HEK293T (cell line): ENCODE data around the gene KAZALD1.
A peak's percentile ranks its signal among the peaks of the same experiment; 100 is the strongest.

ENCODE experiments used
- CTCF ChIA-PET: fragments of 350-600 bp; formaldehyde crosslinking; extraction: SDS; loops from one replicate; lab custom pipeline; 2021; ENCODE audit warnings: antibody characterized with exemption, inconsistent platforms; lab: Yijun Ruan, JAX
- POLR2A ChIA-PET: fragments of 350-600 bp; formaldehyde crosslinking; extraction: SDS; loops from one replicate; lab custom pipeline; 2020; ENCODE audit warnings: antibody characterized with exemption, inconsistent platforms; lab: Yijun Ruan, JAX
- DNase-seq: peaks from one replicate; pipeline ENCODE4 v3.0.0; 2012; ENCODE audit warnings: mixed read lengths; ENCODE audit errors: extremely low spot score
- ARNT ChIP-seq: fragments of 450-650 bp; IDR thresholded peaks from 2 replicates; pipeline ENCODE4 v1.6.1; 2017; ENCODE audit warnings: mild to moderate bottlenecking
- BHLHE40 ChIP-seq: fragments of 450-650 bp; IDR thresholded peaks from 2 replicates; pipeline ENCODE4 v1.6.1; 2016; ENCODE audit warnings: mild to moderate bottlenecking, moderate library complexity, borderline replicate concordance
- CTBP1 ChIP-seq: fragments of 450-650 bp; IDR thresholded peaks from 2 replicates; pipeline ENCODE4 v1.6.1; 2016; ENCODE audit warnings: borderline replicate concordance
- ELF4 ChIP-seq: fragments of 450-650 bp; IDR thresholded peaks from 2 replicates; pipeline ENCODE4 v1.6.1; 2017; ENCODE audit warnings: antibody characterized with exemption
- FOXA1 ChIP-seq: fragments of 450-650 bp; IDR thresholded peaks from 2 replicates; pipeline ENCODE4 v1.6.1; 2016; ENCODE audit warnings: mild to moderate bottlenecking
- FOXK2 ChIP-seq: fragments of 450-650 bp; IDR thresholded peaks from 2 replicates; pipeline ENCODE4 v1.6.1; 2016; ENCODE audit warnings: mild to moderate bottlenecking
- FOXM1 ChIP-seq: fragments of 450-650 bp; IDR thresholded peaks from 2 replicates; pipeline ENCODE4 v1.6.1; 2017; ENCODE audit warnings: mild to moderate bottlenecking, borderline replicate concordance
- HDGF ChIP-seq: fragments of 450-650 bp; IDR thresholded peaks from 2 replicates; pipeline ENCODE4 v1.6.1; 2017; ENCODE audit warnings: antibody characterized with exemption, borderline replicate concordance
- L3MBTL2 ChIP-seq: fragments of 450-650 bp; conservative IDR thresholded peaks from 2 replicates; pipeline ENCODE4 v1.6.1; 2016; ENCODE audit warnings: mild to moderate bottlenecking
- LEF1 ChIP-seq: fragments of 450-650 bp; IDR thresholded peaks from 2 replicates; pipeline ENCODE4 v1.6.1; 2017; ENCODE audit warnings: mild to moderate bottlenecking, borderline replicate concordance
- NFRKB ChIP-seq: fragments of 450-650 bp; IDR thresholded peaks from 2 replicates; pipeline ENCODE4 v1.6.1; 2016; ENCODE audit warnings: mild to moderate bottlenecking, moderate library complexity
- PKNOX1 ChIP-seq: fragments of 450-650 bp; IDR thresholded peaks from 2 replicates; pipeline ENCODE4 v1.6.1; 2016
- SP1 ChIP-seq: fragments of 450-650 bp; IDR thresholded peaks from 2 replicates; pipeline ENCODE4 v1.6.1; 2017
- SUZ12 ChIP-seq: fragments of 450-650 bp; IDR thresholded peaks from 2 replicates; pipeline ENCODE4 v1.6.1; 2016; ENCODE audit warnings: mild to moderate bottlenecking
- TARDBP ChIP-seq: fragments of 450-650 bp; IDR thresholded peaks from 2 replicates; pipeline ENCODE4 v1.6.1; 2016
- ZNF384 ChIP-seq: fragments of 450-650 bp; IDR thresholded peaks from 2 replicates; pipeline ENCODE4 v1.6.1; 2016

The KAZALD1 gene

GRCh38 chr10:101047961-101048892 is 13.6 kb upstream of the KAZALD1 start:
- DNase-seq, result no peak
- ChIA-PET POLR2A (no interaction called here), CTCF (interaction anchor here (0.5 to 1.0 kb wide), 3 partner anchors 14 to 94 kb away, joined by 3 read pairs; partner anchors contain the start of gene KAZALD1)
- TF ChIP-seq CTBP1 (no peak), FOXA1 (no peak), SUZ12 (no peak), SP1 (no peak), FOXM1 (no peak), FOXK2 (no peak), HDGF (no peak), NFRKB (no peak), ARNT (no peak), TARDBP (no peak), ZNF384 (no peak), LEF1 (no peak), ELF4 (no peak), L3MBTL2 (no peak), PKNOX1 (no peak)

- ChIA-PET POLR2A (interaction anchor here (1.1 to 6.2 kb wide), 4 partner anchors 8 to 91 kb away, joined by 3 to 81 read pairs (median 5); partner anchors contain the start of gene KAZALD1), CTCF (interaction anchor here (0.6 to 7.0 kb wide), 25 partner anchors 8 to 336 kb away, joined by 3 to 63 read pairs (median 4); partner anchors contain the start of genes KAZALD1, MRPL43, PDZD7 and SFXN3)
- TF ChIP-seq SUZ12 (no peak), L3MBTL2 (peak; percentile 61), ELF4 (no peak)
- DNase-seq, result peak; percentile 90
These were observed 11.3 kb upstream of the KAZALD1 start for GRCh38 chr10:101050208-101051069.

- DNase-seq, result no peak
These were observed 9.5 kb upstream of the KAZALD1 start for GRCh38 chr10:101052285-101052684.

GRCh38 chr10:101053516-101053915 is 8.3 kb upstream of the KAZALD1 start:
- ChIA-PET POLR2A (interaction anchor here (1.8 to 6.2 kb wide), 2 partner anchors 10 to 11 kb away, joined by 9 to 81 read pairs; partner anchors contain the start of gene KAZALD1), CTCF (interaction anchor here (0.5 to 7.0 kb wide), 2 partner anchors 11 to 1116 kb away, joined by 3 to 63 read pairs; no protein-coding TSS in a partner anchor)
- DNase-seq, result no peak
- TF ChIP-seq FOXM1, result no peak
- no peak for TF ChIP-seq ELF4
- TF ChIP-seq TARDBP, result no peak
- no peak for TF ChIP-seq L3MBTL2
- no peak for TF ChIP-seq HDGF
- TF ChIP-seq PKNOX1, result no peak
- TF ChIP-seq FOXA1, result no peak
- no peak for TF ChIP-seq SUZ12
- no peak for TF ChIP-seq ARNT
- no peak for TF ChIP-seq LEF1
- TF ChIP-seq BHLHE40, result no peak
- no peak for TF ChIP-seq CTBP1

More at GRCh38 chr10:101052285-101052684, 9.5 kb upstream of the KAZALD1 start:
- no peak for TF ChIP-seq NFRKB
- TF ChIP-seq FOXK2, result no peak
- no peak for TF ChIP-seq SUZ12
- no peak for TF ChIP-seq FOXA1
- no peak for TF ChIP-seq HDGF
- ChIA-PET POLR2A (interaction anchor here (1.3 to 6.2 kb wide), 3 partner anchors 10 to 24 kb away, joined by 5 to 81 read pairs (median 9); partner anchors contain the start of gene KAZALD1), CTCF (interaction anchor here (1.1 to 7.0 kb wide), 6 partner anchors 8 to 90 kb away, joined by 3 to 63 read pairs (median 10); partner anchors contain the start of gene KAZALD1)

- POLR2A ChIA-PET, result interaction anchor here (2.0 to 6.2 kb wide), 2 partner anchors 9 to 13 kb away, joined by 4 to 81 read pairs; partner anchors contain the start of gene KAZALD1
- TF ChIP-seq PKNOX1 (no peak), SUZ12 (no peak), NFRKB (no peak), FOXA1 (no peak), FOXM1 (no peak), L3MBTL2 (no peak), TARDBP (no peak), CTBP1 (no peak), HDGF (no peak), BHLHE40 (no peak), SP1 (no peak), ZNF384 (no peak), ELF4 (no peak), ARNT (no peak), LEF1 (no peak), FOXK2 (no peak)
- no peak for DNase-seq
- CTCF ChIA-PET, result interaction anchor here (7.0 kb wide), 1 partner anchor 12 kb away, joined by 63 read pairs; no protein-coding TSS in a partner anchor
These were observed 7.4 kb upstream of the KAZALD1 start for GRCh38 chr10:101054351-101054750.
